NT2/D1 (cell line): ENCODE data around the gene CD276.

Experiments
- DNase-seq: peaks from one replicate; pipeline ENCODE4 v3.0.0-alpha.2; 2011; ENCODE audit warnings: low read depth, low spot score
- H3K27me3 ChIP-seq: 2 replicates; pipeline ENCODE4 v1.6.0; 2011; ENCODE audit warnings: mild to moderate bottlenecking; ENCODE audit not compliant: insufficient read length, insufficient read depth
- H3K36me3 ChIP-seq: 2 replicates; pipeline ENCODE4 v1.6.1; 2011; ENCODE audit warnings: mild to moderate bottlenecking, low read length, mixed read lengths; ENCODE audit not compliant: insufficient read depth, insufficient read length
- H3K4me1 ChIP-seq: 2 replicates; pipeline ENCODE4 v1.5.1; 2011; ENCODE audit not compliant: insufficient read depth, insufficient read length
- H3K4me3 ChIP-seq: 2 replicates; pipeline ENCODE4 v1.5.1; 2011; ENCODE audit warnings: low read depth; ENCODE audit not compliant: insufficient read length
- H3K9ac ChIP-seq: 2 replicates; pipeline ENCODE4 v1.6.0; 2011; ENCODE audit warnings: low read depth; ENCODE audit not compliant: insufficient read length
- H3K9me3 ChIP-seq: 2 replicates; pipeline ENCODE4 v1.5.1; 2011; ENCODE audit warnings: mild to moderate bottlenecking, low read length; ENCODE audit not compliant: insufficient read depth
- SUZ12 ChIP-seq: IDR thresholded peaks from 2 replicates; pipeline ENCODE4 v1.6.1; 2011; ENCODE audit not compliant: insufficient read length, insufficient read depth; ENCODE audit errors: extremely low read depth
- YY1 ChIP-seq: IDR thresholded peaks from 2 replicates; pipeline ENCODE4 v1.6.1; 2011; ENCODE audit not compliant: insufficient read length, insufficient read depth
- ZNF274 ChIP-seq: IDR thresholded peaks from 2 replicates; pipeline ENCODE4 v1.6.1; 2011; ENCODE audit warnings: mild to moderate bottlenecking, low read depth, low read length

CD276 gene

GRCh38 chr15:73749971-73750370 is 65.8 kb downstream of the CD276 start:
- Histone ChIP-seq H3K4me3 (no peak overlapping the region), H3K9me3 (no peaks in the 10 kb centered on the region), H3K9ac (no peak overlapping the region), H3K27me3 (no peaks in the 10 kb centered on the region), H3K36me3 (peaks cover 23% of the 10 kb centered on the region), H3K4me1 (peaks cover 40% of the 10 kb centered on the region)
- TF ChIP-seq SUZ12 = no peak
- TF ChIP-seq YY1 = no peak
- TF ChIP-seq ZNF274 = no peak
- DNase-seq = no peak

DNA sequence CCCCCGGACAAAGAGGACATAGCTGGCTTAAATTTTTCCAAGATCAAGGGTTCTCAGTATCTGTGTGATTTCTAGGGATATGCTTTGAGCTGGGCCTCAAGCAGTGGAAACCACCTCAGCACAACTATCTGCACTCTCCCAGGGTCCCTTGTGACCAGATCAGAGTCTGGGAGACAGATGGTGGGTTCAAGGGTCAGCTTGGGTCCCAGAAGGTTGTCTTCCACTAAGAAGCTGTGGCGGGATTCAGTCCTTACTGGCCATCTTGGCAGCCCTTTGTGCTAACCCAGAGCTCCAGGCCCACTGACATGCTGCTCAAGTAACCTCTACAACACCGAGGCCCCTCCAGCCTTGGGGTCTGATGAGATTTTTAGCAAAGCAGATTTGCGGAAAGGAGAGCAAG is 66.3 kb downstream of the CD276 start:
- Histone ChIP-seq H3K27me3 (no peaks in the 10 kb centered on the region), H3K36me3 (peaks cover 23% of the 10 kb centered on the region), H3K9ac (no peak overlapping the region), H3K4me1 (peaks cover 37% of the 10 kb centered on the region), H3K4me3 (no peak overlapping the region), H3K9me3 (no peaks in the 10 kb centered on the region)
- DNase-seq = no peak
- no peak for TF ChIP-seq ZNF274
- TF ChIP-seq YY1 = no peak
- no peak for TF ChIP-seq SUZ12

- Histone ChIP-seq H3K4me1 (peaks cover 37% of the 10 kb centered on the region), H3K9ac (peak overlapping the region; percentile 23), H3K9me3 (no peaks in the 10 kb centered on the region), H3K4me3 (no peak overlapping the region), H3K36me3 (peaks cover 23% of the 10 kb centered on the region), H3K27me3 (no peaks in the 10 kb centered on the region)
- TF ChIP-seq SUZ12 (no peak), YY1 (no peak), ZNF274 (no peak)
- no peak for DNase-seq
Measured at GRCh38 chr15:73750951-73751350, 66.8 kb downstream of the CD276 start.

- TF ChIP-seq YY1 (no peak), ZNF274 (no peak), SUZ12 (no peak)
- peaks cover 23% of the 10 kb centered on the region for H3K36me3 ChIP-seq
- H3K9ac ChIP-seq = peak overlapping the region; percentile 70
- H3K9me3 ChIP-seq = no peaks in the 10 kb centered on the region
- H3K4me1 ChIP-seq = peaks cover 36% of the 10 kb centered on the region
- no peak for DNase-seq
- H3K4me3 ChIP-seq = peak overlapping the region; percentile 72
- H3K27me3 ChIP-seq = no peaks in the 10 kb centered on the region
Measured at GRCh38 chr15:73751511-73751898, 67.3 kb downstream of the CD276 start.

DNA sequence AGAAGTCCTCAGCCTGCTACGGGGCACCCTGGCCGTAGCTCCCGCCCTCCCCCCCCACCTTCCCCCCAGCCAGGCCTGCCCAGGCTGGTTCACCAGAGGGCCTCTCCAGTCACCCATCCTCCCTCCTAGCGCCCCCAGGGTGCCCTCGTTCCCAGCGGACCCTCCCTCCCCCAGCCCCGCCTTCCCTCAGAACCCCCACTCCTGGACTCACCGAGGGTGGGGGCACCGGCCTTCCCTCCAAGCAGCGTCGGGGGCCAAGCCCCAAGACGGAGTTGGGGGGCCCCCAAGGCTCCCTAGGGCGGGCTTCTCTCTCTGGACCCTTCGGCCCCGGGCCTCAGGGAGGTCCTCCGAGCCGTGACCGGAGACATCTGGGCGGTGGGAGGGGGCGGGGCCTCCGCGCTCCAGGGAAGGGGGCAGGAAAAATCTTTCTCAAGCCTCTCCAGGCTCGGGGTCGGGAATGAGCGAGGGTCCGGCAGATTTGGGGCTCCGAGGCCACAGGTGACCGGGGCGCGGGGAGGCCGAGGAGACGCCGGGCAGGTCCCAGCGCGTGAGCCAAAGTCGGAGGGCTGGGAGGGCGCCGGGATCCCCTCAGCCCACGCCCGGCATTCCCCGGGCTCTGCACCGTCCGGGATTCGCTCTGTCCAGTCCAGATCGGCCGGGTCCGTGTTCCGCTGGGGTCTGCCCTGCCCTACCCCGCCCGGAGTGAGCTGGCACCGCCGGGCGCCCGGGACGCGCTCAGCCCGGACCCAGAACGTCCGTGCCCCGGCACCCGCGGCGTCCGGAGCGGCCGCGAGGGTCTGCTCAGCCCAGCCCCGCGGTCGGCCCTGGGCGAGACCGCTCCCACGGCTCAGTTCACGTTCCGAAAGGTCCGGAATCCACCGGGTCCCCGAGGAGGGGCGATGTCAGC is 68.0 kb downstream of the CD276 start:
- no peak for DNase-seq
- H3K9ac ChIP-seq = peak overlapping the region; percentile 84
- peak overlapping the region; percentile 72 for H3K4me3 ChIP-seq
- peaks cover 34% of the 10 kb centered on the region for H3K4me1 ChIP-seq
- peaks cover 23% of the 10 kb centered on the region for H3K36me3 ChIP-seq
- no peaks in the 10 kb centered on the region for H3K27me3 ChIP-seq
- no peak for TF ChIP-seq ZNF274
- TF ChIP-seq SUZ12 = no peak
- no peak for TF ChIP-seq YY1
- H3K9me3 ChIP-seq = no peaks in the 10 kb centered on the region

GRCh38 chr15:73752806-73753193 is 68.6 kb downstream of the CD276 start:
- H3K4me1 ChIP-seq = peaks cover 32% of the 10 kb centered on the region
- no peak for DNase-seq
- H3K9ac ChIP-seq = peak overlapping the region; percentile 84
- H3K36me3 ChIP-seq = peaks cover 23% of the 10 kb centered on the region
- H3K4me3 ChIP-seq = peak overlapping the region; percentile 72
- no peaks in the 10 kb centered on the region for H3K27me3 ChIP-seq
- H3K9me3 ChIP-seq = no peaks in the 10 kb centered on the region
- TF ChIP-seq YY1 (no peak), ZNF274 (no peak), SUZ12 (no peak)

- no peak for DNase-seq
- no peak for TF ChIP-seq SUZ12
- no peak for TF ChIP-seq ZNF274
- no peak for TF ChIP-seq YY1
- H3K36me3 ChIP-seq = peaks cover 18% of the 10 kb centered on the region
- H3K4me1 ChIP-seq = peaks cover 27% of the 10 kb centered on the region
- H3K9ac ChIP-seq = peak within 1 kb of the TSS; percentile 84
- H3K4me3 ChIP-seq = peak within 1 kb of the TSS; percentile 72
- no peaks in the 10 kb centered on the region for H3K9me3 ChIP-seq
- H3K27me3 ChIP-seq = no peaks in the 10 kb centered on the region
Measured at GRCh38 chr15:73753250-73754130, 69.3 kb downstream of the CD276 start, which contains the start of gene INSYN1. Gene INSYN1, minus strand, starts transcription at chr15:73753351. Its CDS starts 2,221 bp downstream, at chr15:73751130.
